GM21360 (cell line): ENCODE measurements around the gene DYNC1H1.

Experiments
- ATAC-seq: cut with Tn5 transposase; IDR thresholded peaks from one replicate; pipeline ENCODE4 v1.9.1; 2021; ENCODE audit warnings: mild to moderate bottlenecking, moderate library complexity; ENCODE audit not compliant: unreplicated experiment

Gene DYNC1H1

DNA sequence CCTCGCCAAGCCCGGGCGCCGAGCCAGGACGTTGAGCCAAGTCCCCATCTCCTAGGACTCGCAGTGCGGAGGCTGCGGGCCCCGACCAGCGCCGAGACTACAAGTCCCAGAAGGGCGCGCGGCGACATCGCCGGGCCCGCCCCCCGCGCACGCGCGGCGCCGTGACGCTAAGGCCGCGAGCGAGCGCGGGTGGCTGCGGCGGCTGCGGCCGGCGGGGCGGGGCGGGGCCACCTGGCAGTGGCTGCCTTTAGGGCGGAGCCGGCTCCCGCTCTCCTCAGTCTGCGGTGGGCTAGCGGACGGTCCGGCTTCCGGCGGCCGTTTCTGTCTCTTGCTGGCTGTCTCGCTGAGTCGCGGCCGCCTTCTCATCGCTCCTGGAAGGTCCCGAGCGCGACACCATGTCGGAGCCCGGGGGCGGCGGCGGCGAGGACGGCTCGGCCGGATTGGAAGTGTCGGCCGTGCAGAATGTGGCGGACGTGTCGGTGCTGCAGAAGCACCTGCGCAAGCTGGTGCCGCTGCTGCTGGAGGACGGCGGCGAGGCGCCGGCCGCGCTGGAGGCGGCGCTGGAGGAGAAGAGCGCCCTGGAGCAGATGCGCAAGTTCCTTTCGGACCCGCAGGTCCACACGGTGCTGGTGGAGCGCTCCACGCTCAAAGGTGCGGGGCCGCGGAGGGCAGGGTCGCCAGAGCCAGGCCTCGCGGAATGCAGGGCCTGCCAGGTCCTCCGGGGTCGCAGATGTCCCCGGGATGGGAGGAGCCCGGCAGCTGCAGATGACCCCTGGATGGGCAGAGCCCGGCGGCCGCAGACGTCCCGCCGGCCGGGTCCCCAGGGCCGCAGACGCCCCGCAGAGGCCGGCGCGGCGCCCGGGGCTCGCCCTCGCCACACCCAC is at the start of gene DYNC1H1:
Gene DYNC1H1, plus strand, starts transcription at position 277 of the 884 bp plus-strand sequence. Its CDS starts 119 bp downstream, at position 396.
- ATAC-seq = peak; percentile 69

DNA sequence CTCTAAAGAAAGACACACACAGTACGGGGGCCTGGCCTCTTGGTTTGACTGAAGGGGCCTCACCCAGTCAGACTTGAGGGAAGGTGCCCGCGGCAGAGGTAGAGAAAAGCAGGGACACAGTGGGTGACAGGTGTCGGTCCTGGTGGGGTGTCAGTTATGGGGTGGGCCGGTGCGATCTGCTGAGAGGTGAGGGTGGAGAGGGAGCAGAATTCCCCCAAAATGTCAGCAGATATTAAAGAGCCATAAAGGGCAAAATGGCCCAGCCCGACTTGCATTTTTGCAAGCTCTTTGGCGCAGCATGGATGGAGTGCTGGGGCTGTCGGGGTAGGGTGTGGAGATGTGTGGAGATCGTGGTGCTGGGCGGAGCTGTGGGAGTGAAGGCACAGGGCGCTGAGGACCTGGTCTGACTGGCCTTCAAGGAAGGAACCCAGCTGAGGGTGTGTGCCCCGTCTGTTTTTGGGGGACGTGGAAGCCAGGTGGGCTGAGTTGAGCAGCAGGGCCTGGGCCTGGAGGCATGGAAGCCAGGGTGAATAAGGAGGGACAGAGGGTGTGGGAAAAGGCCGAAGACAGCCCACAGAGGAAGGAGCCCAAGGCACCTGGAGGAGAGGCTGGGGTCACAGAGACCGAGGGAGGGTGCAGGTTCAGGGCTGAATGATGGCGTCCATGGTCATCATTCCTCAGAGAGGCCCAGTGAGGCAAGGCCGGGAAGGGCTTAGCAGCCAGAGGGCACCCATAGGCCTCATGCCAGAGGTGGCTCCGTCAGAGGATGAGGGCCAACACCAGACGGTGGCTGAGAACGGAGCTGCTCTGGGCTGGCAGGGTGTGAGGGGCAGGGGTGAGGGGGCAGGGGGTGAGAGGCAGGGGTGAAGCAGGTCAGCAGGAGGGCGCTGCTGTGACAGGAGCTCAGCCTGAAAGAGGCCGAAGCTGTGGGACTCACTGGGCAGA is 48.2 kb upstream of the DYNC1H1 start:
- no peak for ATAC-seq

DNA sequence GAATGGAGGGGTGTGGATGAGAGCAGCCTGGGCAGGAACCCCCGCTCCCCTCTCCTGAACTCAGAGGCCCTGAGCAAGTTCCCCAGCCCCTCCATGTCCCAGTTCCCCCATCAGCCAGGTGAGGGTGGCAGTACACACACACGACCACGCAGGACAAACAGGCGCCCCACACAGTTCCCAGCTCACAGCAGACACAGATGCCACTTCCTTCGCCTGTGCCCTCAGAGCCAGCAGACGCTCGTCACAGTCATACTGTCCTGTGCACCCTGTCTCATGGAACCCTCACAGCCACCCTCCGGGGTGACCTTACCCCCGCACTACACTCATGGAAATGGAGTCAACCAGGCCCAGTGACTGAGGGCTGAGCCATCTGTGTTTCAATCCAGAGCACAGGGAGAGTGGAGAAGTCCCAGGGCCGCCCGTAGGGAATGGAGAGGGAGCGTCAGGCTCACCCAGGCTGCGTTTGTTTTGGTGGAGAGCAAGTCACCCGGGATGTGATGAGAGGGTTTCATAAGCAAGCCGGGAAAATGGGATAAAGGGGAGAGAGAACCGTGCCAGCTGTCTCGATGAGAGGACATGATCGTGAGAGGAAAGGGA is 47.5 kb upstream of the DYNC1H1 start:
- ATAC-seq = no peak

DNA sequence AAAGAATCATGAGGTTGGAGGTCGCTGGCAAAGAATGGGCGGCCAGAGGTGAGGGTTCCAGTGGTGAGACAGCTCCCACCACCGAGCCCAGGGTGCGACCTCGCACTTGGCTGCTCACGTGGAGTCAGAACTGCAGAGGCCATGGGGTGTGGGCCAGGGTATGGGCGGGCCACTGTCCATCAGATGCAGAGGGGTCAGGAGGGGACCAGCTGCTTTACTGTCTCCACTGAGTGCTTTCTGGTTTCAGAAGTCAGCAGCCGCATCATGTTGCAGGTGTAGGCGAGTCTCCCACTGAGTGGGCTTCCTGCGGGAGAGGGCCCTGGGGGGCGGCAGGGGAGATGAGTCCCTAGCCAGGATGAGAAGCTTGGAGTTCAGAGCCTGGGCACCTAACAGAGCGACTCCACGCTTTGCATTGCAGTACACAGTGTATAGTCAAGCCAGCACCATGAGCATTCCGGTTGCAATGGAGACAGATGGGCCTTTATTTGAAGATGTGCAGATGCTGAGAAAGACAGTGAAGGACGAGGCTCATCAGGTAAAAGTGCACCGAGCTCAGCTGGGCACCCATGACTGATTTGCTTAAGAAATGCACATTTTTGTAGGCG is 46.9 kb upstream of the DYNC1H1 start:
- no peak for ATAC-seq

DNA sequence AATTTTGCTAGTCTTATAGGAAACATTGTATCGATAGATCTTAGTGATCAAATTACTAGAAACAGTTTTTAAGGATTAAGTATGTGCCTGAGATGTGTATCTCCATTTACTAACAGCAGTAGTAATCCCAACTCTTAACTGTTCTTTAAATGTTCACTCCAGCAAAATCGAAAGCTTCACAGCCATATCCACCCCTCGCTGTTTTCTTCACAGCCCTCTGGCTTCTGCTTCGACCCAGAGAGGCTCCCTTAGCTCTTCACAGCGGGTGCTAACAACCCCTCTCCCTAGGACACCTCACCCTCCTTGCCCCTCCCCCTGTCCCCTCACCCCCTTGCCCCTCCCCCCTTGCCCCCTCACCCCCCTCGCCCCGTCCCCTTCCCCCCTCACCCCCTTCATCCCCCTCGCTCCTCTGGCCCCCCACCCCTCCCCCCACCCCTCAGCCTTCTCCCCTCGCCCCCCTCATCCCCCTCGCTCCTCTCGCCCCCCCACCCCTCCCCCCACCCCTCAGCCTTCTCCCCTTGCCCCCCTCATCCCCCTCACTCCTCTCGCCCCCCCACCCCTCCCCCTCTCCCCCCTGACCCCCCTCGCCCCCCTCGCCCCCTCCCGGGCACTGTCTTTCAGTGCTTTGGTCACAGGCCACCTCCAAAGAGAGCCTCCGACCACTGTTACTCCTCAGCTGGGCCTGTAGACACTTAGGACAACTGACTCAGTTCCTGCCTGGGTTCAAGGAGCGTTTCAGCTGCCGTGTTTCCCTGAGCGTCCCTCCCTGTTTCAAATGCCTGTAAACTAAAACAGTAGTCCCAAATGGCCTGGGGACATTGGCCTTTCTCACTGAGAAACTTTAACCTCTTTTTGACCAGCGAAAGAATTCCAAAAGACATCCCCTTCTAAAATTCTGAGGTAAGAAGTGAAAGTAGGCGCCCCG is 46.0 kb upstream of the DYNC1H1 start:
- ATAC-seq = no peak

DNA sequence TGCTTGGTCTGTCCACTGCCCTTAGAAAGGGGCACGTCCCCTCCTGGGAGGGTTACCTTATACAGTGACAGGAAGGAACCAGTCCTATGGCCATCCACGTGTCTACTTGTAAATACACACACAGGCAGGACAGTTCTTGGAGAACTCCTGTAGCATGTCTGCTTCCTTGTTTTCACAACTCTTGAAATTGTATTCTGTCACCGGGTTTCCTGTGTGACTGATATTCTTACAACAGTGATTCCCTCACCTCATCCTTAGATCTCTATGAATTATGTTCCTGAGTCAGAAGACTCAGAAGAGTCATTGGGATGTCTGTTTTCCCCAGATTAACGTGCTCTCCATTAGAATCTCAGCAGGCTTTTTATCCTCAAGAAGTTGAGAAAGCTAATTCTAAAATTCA is 44.1 kb upstream of the DYNC1H1 start:
- no peak for ATAC-seq

DNA sequence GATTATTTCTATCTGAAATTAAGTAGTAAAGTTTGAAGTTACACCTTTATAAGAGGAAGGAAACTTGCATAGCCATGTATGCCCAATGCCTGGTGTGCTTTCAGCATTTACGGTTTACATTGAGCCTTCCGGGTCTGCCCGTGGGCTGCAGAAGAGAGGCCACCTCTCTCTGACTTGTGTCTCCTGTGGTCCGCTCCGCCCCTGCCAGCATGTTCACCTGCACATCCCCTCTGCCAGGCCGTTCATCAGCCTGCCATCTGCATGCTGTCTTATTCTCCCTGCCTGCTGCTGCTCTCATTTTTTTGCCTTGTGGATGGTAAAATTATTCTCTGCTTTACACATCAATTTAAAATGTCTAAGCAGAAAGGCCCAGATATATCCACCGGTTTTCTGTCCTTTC is 41.5 kb upstream of the DYNC1H1 start:
- no peak for ATAC-seq

DNA sequence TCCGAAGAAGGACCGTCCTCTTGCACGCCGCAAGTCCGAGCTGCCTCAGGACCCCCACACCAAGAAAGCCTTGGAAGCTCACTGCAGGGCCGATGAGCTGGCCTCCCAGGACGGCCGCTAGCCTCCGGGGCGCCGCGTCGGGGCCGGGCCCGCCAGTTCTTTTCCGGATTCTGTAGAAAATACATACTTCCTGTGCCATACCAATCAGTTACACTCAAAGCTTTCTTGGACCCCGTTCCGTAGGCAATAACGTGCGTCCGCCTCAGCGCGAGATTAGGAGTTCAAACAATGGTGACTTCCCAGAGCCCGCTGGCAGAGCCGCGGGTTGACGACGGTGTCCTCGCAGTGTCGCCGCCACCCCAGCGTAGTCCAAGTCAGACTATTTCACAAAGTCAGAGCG is 39.2 kb upstream of the DYNC1H1 start:
- ATAC-seq = no peak

DNA sequence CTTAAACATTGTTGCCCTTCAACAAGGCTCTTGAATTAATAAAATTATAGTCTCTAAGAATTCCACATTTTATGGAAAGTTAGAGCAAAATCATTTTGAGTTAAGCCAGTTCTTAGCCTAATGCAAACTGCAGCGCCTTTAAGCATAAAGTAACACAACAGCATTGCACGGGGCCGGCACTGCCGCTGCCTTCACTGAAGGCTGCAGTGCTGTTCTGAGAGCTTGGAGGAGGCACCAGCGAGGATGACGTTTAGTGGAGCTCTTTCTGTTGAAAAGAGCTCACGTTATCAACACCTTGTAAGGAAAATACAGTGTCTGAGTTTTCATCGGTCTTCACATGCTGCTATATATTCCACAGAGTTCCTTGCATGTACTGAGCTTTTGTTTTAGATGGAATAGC is 38.3 kb upstream of the DYNC1H1 start:
- no peak for ATAC-seq

DNA sequence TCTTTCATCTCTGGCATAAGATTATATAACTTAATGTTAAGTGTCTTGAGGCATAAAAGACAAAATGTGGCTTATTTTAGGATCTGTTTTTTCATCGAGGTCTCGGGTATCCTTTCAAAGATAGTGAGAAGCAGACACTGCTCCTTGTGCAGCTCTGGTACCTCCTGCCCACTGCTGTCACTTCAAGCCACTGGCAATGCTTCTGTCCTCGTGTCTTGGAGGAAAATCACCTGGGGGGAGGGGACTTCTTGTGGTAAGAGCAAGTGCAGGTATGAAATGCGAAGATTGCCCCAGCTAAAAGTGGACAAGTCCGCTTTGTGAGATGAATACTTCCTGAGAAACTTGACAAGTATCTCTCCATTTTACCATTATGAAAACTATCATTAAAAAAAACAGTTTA is 37.8 kb upstream of the DYNC1H1 start:
- no peak for ATAC-seq

DNA sequence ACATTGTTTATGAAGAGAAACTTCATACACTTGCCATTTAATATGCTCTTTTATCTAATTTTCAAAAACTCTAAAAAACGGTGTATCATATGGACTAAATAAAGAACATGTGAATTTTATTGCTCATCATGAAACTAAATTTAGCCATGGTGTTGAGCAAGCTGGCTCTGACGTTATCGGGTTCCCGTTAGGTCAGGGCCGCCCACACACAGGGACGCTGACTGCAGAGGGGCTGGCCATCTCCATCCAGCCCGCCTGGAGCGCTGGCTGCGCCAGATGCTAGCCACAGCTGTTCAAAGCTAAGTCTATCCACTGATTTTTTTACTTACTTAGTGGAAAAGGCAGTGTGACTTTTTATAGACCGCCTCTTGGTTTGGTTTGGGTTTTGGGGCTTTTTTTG is 36.5 kb upstream of the DYNC1H1 start:
- ATAC-seq = no peak

DNA sequence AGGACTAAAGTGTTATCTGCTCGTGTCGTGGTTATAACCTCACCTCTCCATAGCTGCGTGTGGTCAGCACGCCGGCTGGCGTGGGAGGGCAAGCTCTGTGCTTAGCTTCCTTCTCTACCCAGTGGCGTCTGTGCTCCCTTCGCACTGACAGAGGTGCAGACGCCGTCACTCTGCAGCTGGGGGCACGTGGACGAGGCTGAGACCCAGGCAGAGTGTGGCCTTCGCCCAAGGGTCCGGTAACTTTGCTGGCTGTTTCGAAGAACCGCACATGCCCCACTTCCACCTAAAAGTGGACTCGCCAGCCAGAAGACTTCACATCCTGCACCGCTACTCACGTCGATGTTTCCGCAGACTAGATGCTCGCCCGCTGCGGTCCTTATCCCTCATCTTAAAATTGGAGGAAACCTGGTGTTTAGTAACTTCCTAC is 35.9 kb upstream of the DYNC1H1 start:
- no peak for ATAC-seq

DNA sequence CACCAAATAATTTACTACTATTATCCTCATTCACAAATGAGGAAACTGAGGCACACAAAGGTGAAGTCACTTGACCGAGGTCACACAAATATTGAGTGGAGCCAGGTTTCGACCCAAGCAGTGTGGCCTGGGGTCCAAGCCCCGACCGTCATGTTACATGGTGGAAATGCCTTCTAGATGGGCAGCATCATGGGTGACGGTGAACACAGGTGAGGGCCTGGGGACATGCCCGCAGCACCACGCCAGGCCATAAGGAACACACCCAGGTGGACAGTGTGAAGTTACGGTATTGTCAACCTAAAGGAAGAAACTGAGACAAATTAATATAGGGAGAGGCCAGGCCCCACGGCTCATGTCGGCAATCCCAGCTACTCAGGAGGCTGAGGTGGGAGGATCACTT is 35.3 kb upstream of the DYNC1H1 start:
- ATAC-seq = no peak

DNA sequence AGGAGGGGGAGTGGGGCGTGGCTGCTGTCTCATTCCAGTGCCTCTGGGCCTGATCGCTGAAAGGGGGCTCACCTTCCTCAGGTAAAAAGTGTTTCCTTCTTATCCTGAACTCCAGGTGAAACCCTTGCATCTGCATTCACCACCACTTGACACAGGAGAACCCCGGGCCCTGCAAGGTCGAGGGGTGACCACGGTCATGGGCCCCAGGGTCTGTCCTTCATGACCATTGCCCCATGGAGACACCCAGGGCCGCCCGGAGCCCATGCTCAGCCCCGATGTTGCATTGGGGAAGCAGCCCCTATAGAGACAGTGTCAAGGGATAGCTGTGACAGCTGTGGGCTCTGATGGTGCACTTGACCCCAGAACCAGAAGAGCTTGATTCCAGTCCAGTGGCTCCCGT is 34.4 kb upstream of the DYNC1H1 start:
- ATAC-seq = no peak

DNA sequence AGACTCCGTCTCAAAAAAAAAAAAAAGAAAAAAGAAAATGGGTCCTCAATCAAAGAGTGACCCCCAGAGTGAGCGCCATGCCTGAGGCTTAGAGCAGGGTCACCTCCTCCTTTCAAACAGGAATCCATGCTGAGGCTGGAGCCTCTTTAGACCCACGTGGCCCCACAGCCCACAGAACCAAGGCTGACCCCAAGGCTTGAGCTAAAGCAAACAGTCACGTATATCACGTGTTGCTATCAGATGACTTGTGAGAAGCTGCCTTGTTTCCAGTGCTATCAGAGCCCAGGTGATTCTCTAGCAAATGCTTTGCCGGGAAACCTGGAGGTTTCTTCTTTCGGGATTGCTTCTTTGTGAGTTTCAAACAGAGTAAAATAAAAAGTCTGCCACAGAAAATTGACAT is 31.7 kb upstream of the DYNC1H1 start:
- ATAC-seq = no peak

DNA sequence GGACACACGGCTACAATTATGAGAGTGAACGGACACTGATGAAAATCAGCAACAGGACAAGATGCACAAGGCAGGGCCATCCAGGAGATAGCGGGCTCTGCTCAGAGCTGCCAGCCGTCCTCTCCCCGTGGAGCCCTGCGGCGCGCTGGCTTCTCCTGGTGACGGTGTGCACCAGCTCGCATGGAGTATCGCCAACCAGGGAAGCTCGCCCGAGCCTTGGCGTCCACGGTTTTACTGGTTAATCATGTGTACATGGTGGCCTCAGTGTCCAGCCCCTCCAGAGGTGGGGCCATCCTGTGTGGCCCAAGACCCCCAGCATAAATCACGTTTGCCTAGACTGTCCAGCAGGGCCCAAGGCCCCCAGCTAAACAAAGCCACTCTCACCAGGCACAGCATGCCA is 31.2 kb upstream of the DYNC1H1 start:
- ATAC-seq = no peak

DNA sequence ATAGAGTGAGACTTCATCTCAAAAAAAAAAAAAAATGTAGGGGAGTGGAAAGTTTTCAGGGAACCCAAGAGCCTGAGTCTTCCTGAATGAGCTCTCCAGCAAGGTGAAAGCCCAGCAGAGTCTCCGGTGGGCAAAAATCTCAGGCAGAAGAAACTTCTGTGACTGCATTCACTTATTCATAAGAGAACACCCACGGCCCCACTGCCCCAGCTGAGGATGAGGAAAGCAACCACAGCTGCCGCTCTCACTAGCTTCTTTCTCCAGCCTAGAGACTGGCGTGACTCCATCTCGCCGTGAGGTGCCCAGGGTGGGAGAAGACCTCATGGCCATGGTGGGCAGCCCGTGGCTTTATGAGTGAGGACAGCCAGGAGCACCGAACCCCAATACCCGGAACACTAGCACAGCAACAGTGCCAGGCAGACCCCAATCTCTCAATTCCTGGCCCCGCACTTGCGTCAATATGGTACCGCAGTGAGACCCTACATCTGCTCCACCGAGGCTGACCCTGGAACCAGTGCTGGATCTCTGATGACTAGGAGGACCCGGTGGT is 29.7 kb upstream of the DYNC1H1 start:
- no peak for ATAC-seq

DNA sequence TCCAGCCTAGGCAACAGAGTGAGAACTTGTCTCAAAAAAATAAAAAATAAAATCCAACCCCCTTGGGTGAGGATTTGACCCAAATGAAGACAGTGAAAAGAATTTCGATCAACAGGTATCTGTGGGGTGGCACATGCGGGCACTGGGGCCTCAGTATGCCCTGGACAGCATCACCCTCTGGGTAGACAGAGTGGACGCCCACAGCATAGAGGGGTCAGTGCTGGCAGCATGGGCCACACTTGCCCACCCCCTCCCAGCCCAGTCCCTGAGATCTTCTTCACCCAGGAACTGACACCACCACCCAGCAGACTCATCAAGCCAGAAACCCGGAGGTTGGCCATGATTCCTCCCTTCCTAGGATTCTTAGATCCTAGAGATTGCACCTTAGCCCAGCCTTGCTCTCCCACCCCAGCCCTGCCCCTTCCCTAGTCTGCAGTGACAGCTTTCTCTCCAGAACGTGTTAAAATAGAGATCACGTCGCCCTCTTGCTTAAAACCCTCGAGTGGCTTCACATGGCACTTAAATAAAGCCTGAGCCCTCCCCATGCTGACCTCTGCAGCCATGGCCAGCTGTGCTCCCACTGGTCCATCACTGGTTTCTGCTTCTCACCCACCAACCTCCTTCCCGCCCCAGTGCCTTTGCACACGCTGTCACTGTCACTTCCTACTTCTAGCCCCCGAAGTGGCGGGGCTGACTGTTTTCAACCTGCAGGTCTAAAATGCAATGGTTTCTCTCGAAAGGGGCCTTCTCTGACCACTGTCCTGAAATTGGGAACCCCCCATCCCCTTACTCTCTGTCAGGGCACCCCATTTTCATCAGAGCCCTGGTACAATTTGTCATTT is 26.2 kb upstream of the DYNC1H1 start:
- no peak for ATAC-seq
